ENCODE results near the gene UCHL1.
"Not testable (repeated sequence)": the region's sequence is repeated elsewhere in the genome, so short reads cannot be mapped to it uniquely, and the experiment has no call there.

UCHL1 gene

DNA sequence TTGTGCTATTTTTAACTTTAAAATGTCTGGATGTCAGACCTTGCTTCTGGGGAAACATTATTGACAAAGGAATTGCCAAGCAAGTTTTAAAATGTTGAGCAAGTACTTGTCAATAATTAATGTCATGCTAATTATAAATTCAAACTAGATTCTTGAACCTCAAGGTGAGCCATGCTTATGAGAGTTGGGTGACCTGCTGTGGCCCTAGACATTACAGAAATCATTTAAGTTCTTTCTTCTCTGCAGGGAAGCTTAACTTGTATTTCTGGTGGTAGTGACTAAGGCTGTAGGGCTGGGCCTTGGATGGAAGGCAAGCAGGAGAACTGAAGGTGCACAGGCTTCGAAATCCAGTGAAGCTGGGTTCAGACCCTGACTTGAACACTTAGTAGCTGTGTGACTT is 14.8 kb upstream of the UCHL1 start:
- no peak for DNase-seq

DNA sequence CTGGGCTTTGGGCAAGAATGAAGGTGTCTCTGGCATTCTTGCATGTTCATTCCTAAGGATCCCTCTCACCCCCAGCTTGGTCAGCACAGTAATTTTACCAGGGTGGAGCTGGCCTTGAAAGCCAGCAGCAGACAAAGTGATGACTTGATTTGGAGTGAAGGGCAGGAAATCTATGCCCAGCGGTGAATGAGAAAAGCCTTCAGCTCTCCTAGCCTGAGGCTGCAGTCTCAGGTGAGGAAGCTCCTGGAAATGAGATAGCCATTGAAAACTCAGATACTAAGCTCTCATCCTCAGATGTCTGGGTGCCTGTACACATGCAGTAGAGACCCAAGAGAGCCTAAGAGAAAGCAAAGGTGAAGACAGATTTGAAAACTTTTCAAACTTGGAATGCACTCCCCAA is 10.7 kb upstream of the UCHL1 start:
- no peak for DNase-seq

DNA sequence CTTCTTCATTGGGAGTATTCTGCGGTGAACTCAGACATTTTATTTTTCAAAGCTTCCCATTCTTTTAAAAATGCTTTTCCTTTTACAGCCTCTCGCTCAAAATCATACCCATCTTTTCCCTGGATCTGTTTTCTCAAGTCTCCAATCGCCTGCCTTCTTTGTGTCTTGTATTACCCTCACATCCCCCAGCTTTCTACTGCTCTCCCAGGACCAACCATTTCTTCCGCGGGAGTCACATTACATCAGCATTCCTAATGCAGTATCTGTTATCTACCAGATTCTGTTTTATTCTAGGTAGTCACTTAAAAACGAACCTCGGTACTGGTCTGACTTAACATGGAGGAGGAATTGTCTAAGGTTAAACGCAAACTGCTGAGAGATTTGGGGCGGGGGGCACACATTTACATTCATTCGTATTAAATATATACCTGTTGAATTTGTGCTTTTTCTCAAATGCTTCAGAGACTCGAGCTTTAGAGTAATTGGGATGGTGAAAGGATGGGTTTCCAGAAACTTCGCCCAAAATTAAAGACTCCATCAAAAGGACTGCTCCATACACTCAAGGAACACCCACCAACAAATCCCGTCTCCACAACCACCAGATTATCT is 493 bp upstream of the UCHL1 start:
- no peak for DNase-seq

DNA sequence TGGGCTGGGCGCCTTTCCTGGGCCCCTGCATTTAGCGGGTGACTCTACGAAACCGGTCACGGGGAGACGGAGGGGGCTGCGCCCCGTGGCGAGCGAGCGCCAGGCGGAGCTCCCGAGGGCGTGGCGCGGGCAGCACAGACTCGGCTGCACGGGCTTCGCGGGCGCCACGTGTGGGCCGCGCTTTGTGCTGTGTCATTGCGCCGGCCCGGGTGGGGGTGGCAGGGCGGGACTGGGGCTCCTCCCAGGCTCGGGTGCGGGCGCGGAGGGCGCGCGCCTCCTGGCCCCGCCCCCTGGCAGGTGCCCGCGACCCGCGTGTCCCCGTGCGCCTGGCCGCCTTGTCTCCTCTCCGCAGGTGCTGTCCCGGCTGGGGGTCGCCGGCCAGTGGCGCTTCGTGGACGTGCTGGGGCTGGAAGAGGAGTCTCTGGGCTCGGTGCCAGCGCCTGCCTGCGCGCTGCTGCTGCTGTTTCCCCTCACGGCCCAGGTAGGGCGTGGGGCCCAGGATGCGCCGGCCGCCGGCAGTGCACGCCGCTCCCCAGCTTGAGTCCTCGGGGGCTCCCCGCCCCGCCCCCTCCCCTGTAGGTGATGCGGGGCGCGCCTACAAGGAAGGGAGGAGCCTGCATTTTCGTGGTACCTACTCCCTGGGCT is 651 bp downstream of the UCHL1 start:
- DNase-seq = peak; percentile 8

DNA sequence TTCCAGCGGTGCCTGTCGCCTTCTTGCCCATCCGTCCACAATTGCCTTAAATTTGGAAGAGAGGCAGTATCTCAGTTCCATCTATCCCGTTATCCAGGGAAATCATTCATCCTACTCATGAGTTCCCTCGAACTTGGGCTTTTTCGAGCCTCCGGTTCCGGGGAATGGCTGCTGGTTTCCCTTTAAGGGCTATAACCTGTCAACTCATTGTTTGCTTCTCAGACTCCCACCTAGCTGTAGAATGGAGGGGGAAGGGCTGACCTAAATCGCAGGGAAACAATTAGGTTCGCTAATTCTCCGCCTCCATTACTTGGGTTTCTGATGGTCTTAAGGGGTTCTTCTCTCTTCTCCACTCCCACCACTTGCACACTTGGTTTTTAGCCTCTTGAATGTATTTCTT is 1.2 kb downstream of the UCHL1 start:
- DNase-seq = no peak

DNA sequence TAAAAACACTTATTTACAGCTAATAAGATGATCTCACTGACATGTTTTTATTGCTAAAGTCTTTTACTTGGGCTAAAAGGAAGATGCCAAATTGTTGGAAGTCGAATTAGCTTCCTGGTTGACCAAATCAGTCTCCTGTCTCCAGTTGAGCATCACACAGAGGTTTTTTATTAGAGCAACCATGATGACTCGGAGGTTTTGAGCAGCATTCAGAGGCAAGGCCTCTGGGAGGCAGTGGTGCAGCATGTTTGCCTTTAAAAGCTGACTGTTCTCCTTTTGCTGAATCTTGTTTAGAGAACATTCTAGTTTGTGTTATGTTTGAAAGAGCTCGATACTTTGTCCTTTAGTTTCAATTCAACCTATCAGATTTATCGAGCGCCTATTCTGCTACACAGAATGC is 2.1 kb downstream of the UCHL1 start:
- DNase-seq = no peak

DNA sequence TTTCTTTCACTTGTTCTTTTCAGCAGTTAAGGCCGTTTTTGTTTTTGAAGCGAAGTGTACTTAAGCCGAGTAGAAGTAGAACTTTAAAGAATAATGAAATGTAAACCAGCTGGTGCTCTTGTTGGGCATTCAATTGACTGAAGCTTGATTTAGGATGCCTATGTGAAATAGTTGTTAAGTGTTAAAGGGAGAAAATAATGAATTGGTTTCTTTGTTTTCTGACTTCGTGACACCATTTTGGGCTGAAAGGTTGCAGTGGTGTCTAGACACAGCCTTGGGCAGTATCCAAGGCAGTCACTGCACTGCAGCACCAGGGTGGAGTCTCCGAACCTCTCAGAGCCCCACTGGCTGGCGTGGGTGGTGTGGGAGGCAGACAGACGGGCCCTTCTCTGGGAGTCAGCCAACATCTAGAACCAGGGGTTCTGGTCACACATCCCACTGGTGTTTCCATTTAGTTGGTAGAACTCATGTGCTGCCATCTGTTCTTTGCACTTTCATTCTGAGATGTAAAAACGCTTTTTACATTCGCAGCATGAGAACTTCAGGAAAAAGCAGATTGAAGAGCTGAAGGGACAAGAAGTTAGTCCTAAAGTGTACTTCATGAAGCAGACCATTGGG is 3.5 kb downstream of the UCHL1 start:
- no peak for DNase-seq

DNA sequence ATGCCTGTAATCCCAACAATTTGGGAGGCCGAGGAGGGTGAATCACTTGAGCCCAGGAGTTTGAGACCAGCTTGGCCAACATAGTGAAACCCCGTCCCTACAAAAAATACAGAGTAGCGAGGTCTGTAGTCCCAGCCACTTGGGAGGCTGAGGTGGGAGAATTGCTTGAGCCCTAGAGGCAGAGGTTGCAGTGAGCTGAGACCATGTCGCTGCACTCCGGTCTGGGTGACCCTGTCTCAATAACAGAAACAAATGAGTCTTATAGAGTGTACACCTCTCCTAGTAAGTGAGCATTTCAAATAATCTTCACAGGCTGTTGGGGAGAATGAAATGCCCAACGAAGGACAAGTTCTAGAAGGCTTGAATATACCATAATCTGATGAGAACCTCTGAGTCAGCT is 5.5 kb downstream of the UCHL1 start:
- no peak for DNase-seq

DNA sequence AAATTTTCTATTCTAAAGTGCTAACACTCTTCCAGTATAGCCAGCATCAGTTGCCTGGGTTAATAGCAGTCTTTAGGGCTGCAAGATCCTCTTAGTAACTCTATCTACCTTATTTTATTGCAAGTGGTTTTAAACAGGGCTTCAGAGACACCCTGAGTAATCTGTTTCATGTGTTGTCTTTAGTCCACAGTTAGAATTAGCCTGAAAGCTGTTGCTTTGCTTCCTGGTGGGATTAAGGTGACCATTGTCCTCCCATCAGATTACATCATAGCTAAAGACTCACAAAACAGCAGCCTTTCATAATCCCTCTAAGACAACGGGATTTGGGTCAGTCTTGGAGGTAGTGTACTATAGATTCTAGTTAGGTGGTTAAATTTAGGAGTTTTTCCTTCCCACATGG is 7.5 kb downstream of the UCHL1 start:
- DNase-seq = no peak

DNA sequence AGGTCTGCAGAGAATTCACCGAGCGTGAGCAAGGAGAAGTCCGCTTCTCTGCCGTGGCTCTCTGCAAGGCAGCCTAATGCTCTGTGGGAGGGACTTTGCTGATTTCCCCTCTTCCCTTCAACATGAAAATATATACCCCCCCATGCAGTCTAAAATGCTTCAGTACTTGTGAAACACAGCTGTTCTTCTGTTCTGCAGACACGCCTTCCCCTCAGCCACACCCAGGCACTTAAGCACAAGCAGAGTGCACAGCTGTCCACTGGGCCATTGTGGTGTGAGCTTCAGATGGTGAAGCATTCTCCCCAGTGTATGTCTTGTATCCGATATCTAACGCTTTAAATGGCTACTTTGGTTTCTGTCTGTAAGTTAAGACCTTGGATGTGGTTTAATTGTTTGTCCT is 11.3 kb downstream of the UCHL1 start:
- DNase-seq = no peak

DNA sequence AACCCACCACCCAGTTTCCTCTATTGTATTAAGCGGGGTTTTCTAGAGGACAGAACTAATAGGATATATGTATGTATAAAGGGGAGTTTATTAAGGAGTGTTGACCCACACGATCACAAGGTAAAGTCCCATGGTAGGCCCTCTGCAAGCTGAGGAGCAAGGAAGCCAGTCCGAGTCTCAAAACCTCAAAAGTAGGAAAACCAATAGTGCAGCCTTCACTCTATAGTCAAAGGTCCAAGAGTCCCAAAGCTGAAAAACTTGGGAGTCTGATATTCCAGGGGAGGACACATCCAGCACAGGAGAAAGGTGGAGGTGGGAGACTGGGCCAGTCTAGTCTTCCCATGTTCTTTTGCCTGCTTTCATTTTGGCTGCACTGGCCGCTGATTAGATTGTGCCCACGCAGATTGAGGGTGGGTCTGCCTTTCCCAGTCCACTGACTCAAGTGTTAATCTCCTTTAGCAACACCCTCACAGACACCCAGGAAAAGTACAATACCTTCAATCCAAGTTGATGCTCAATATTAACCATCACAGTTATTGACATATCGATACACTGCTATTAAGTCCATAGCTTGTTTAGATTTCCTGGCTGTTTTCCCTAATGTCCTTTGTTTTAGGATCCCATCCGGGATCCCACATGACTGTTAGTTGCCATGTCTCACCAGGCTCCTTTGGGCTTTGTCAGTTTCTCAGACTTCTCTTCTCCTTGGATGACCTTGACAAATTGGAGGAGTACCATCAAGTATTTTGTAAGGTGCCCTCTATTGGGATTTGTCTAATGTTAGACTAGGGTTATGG is 12.2 kb downstream of the UCHL1 start:
- no peak for DNase-seq

DNA sequence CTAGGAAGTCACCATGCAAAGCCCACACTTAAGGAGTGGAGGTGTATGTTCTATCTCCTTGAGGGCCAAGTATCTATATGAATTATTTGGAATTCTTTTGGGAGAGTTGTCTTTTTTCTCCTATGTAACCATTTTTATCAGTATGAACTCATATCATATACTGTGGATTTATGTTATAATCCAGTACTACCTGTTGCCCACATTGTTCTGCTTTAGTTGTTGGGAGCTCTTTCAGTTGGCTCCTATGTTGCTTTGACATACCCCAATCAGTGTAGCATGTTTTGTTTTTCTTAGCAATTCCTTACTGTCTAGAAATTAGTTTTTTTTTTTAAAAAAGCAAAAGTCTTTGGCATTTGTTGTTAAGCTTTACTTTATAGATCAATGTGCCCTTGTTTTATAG is 13.0 kb downstream of the UCHL1 start:
- no peak for DNase-seq

DNA sequence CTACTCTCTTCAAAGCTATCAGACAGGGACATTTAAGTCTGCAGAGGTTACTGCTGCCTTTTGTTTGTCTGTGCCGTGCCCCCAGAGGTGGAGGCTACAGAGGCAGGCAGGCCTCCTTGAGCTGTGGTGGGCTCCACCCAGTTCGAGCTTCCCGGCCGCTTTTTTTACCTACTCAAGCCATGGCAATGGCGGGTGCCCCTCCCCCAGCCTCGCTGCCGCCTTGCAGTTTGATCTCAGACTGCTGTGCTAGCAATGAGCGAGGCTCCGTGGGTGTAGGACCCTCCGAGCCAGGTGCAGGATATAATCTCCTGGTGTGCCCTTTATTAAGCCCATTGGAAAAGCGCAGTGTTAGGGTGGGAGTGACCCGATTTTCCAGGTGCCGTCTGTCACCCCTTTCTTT is 19.2 kb downstream of the UCHL1 start:
- DNase-seq = not testable (repeated sequence)

DNA sequence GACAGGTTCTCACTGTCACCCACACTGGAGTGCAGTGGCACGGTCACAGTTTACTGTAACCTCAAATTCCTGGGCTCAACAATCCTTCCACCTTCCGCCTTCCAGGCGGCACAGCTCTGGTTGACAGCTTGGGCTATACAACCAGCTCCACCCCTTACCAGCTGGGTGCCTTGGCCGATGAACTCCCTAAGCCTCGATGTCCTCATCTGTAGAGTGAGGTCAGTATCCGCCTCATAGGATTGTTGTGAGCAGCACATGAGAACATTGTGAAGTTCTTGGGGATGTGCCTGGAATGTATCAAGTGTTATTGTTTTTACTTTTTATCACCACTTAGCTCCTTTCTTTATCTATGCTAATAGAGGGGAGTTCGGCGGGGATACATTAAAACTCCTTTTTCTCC is 23.3 kb downstream of the UCHL1 start:
- no peak for DNase-seq

DNA sequence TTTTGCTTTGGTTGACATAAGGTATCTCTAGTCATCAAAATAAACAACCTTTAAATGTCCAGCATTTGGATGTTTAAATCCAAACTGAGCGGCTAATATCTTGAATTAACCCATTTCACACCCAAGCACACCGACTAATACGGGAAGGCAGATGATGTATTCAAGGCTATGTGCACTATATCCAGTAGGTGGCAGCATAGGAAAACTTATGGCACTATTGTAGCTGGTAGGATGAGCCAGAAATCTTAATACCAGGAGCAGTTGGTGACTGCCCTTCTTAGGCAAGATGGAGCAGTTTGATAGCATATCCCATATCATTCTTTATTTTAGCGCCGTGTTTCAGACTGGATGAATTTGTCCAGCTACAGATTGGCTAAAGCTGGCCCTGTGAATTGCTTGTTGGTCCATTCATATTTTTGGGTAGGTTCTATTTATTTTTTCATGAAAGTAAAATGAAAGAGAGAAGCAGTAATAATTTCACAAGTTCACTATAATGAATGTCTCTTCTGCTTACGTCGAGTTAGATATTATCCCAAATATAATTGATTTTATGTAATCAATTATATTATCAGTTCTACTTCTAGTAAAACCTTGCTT is 24.4 kb downstream of the UCHL1 start:
- peak; percentile 74 for DNase-seq

DNA sequence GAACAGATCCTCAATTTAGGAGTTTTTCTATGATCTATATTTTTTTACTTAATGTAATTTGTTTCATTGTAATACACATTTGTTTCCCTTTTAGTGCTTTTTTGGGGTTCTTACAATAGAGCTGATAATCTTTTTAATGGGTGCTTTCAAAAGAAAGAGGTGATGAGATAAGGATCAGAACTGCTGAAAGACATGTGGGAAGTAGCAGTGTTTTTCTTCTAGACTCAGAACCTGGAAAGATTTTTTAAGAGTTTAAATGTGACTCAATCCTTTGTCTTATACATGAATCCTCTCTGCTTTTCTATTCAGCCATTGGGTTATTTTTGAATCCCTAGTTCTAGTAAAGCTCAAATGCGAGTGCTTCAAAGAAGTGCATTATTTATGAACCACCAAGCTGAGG is 25.6 kb downstream of the UCHL1 start:
- no peak for DNase-seq

DNA sequence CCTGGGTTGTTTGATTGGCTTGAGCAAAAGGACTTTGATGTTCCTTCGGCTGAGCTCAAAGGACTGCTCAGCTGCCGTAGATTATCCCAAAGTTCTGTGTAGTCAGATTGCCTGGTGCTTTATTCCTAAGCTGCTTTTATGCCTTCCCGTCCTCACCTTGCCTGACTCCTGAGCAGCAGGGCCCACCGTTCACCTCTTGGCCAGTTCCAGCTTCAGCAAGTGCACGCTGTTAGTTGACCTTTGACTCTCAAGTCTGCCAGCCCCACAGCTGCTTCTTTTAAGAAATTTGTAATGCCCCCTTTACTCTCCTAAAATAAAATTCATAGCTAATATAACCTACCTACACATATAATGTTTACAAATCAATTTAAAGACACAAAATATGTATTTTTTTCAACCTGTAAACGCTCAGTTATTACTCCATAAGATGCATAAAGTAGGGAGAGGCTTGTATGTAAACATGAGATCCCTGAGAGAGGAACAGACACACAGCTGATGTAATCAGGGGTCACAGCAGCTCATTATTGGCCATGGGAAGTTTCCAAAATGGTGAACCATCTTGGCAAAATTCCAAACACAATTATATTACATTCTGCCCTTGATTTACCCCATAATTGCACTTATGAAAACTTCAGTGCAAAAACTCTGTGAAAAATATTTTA is 28.6 kb downstream of the UCHL1 start:
- no peak for DNase-seq

DNA sequence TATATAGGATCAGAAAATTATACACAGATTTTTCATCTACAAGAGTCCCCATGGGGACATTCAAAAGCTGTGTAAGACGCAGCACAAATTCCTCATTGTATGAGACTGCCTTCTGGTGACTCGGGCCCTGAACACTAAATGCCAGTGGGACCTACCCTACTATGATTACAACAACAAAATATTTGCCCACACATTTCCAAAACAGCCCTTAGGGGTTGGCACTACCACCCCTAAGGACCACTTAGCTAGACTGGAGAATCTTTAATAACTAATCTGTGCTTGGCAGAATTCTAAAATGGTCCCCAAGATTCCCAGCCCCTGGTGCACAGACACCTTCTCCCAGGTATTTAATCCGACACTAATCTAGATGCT is 29.1 kb downstream of the UCHL1 start:
- DNase-seq = no peak

DNA sequence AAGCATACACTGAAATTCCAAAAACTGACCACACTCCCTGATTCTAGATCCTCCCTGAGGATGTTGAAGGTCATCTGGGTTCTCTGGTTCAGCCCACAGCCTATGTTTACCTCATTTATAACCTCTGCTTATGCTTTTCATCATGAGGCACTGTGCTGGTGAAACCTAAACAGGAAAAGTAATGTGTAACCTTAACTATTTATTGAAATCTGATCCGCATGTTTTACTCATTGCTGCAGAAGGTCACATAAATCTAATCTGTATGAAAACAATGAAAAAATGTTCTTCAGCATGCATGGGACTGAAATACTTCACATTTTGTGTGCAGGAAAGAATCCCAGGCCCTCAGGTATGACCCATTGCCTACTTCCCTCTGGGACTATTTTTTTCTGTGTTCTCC is 30.3 kb downstream of the UCHL1 start:
- DNase-seq = no peak

DNA sequence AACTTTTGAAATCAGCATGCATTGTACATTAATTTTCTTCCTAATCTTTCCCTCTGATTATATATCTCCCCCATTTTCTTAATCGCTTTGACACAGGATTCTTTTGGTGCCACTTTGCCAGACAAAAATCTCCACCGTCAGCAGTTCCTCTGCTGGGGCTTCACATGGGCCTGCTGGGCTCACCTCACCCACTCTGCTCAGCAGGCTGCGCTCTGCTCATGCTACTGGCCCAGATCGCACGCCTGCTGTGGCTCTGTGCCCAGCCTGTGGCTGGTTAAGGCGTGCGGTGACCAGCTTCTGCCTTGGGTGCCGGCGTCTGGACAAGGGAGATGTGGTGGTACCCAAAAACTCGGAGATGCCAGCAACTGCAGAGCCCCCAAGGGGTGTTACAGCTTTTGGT is 31.1 kb downstream of the UCHL1 start:
- no peak for DNase-seq

DNA sequence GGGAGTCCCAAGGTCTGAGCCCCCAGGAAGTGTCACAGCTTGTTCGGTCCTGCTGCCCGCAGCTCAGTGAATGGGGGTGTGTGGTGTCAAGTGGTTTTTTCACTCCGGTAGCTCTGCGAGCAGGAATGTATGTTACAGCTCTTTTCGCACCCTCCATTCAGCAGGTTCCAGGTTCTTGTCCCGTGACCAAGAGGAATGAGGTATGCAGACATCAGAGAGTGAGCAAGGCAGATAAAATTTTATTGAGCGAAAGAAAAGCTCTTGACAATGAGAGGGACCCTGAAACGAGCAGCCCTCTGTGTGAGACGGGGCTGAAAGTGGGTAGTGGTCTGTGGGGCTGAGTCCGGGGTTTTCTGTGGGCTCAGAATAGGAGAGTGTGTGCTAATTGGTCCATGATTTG is 31.5 kb downstream of the UCHL1 start:
- no peak for DNase-seq

DNA sequence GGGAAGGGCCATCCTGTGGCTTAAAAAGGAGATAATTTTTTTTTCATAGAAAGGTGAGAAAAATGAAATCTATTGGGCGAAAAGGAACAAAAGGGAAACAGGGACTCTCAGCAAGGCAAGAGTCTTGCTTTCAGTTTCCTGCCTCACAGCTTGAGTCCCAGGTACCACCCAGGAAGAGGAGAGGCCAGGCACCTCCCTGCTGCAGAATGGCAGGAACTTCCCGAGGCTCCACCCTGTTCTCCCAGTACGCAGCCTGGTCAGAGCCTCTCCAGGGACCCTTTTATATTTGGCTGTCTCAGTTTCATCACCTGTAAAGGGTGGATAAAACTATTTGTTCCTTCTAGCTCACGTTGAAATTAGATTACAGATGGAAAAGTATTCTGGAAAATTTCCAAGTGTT is 33.8 kb downstream of the UCHL1 start:
- DNase-seq = no peak

DNA sequence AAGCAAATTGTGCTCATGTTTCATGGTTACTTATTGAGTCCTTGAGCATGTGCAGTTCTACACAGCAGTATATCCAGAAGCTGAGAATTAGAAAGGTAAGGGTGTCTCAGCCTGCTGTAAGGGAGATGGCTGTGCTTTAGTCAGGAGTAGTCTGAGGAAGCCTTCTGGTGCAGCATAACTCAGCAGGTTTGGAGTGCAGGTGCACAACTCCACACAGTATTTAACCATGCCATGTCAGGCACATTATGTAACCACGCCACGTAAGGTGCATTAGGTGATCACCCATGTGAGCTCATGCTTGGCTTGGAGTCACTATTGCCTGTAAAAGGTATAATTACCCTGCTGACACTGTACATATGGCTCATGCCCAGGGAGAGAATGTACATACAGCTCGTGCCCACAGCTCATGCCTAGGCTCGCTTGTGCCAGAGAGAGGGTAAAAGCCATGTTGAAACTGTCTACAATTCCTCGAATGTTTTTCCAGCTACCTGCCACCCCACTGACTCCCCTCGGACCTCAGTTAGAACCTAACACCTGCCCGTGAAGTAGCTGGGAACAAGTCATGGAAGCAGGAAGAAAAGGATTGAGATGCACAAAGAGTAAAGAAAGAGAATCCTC is 37.8 kb downstream of the UCHL1 start:
- DNase-seq = no peak

Measured in activated CD4-positive, alpha-beta T cell treated with anti-CD3 and anti-CD28 coated beads, Interleukin-2, amount 50 U/mL, for 16 hours (primary cell).